ENCODE data around the gene SNX24.

DNA sequence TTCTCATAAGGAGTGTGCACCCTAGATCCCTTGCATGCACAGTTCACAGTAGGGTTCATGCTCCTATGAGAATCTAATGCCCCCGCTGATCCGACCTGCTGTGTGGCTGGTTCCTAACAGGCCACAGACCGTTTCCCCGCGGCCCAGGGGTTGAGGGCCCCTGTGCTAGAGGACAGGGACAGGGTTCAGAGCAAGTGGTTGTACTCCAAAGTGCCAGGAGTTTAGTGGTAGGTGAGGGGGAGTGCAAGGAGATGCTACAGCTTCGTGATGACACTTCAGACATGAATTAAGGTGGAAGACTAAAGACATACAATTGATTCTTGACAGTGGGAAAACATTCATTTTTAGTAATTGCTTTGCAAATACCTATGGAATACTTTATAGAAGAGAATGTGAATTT, 40.5 kb downstream of the SNX24 start:
- TF ChIP-seq, protein P1, sequence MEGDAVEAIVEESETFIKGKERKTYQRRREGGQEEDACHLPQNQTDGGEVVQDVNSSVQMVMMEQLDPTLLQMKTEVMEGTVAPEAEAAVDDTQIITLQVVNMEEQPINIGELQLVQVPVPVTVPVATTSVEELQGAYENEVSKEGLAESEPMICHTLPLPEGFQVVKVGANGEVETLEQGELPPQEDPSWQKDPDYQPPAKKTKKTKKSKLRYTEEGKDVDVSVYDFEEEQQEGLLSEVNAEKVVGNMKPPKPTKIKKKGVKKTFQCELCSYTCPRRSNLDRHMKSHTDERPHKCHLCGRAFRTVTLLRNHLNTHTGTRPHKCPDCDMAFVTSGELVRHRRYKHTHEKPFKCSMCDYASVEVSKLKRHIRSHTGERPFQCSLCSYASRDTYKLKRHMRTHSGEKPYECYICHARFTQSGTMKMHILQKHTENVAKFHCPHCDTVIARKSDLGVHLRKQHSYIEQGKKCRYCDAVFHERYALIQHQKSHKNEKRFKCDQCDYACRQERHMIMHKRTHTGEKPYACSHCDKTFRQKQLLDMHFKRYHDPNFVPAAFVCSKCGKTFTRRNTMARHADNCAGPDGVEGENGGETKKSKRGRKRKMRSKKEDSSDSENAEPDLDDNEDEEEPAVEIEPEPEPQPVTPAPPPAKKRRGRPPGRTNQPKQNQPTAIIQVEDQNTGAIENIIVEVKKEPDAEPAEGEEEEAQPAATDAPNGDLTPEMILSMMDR (conservative IDR thresholded peaks at IDR 0.05; ENCODE audit: low read depth in 2 of 2): no peak
- TF ChIP-seq CREB1 (CRISPR knock-in tag; IDR thresholded peaks at IDR 0.05; ENCODE audit: low read depth): no peak
- no peak for TF ChIP-seq JUNB (IDR thresholded peaks at IDR 0.05; ENCODE audit: unreplicated experiment)
- TF ChIP-seq, protein P2, sequence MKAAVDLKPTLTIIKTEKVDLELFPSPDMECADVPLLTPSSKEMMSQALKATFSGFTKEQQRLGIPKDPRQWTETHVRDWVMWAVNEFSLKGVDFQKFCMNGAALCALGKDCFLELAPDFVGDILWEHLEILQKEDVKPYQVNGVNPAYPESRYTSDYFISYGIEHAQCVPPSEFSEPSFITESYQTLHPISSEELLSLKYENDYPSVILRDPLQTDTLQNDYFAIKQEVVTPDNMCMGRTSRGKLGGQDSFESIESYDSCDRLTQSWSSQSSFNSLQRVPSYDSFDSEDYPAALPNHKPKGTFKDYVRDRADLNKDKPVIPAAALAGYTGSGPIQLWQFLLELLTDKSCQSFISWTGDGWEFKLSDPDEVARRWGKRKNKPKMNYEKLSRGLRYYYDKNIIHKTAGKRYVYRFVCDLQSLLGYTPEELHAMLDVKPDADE (IDR thresholded peaks at IDR 0.05): no peak
- no peak for TF ChIP-seq POLR2AphosphoS5 (IDR thresholded peaks at IDR 0.05; ENCODE audit: low read depth)

Data from GM23338 (cell line).